Medulla oblongata (tissue), 1 donor: Measurements from ENCODE around the gene PACS1.

Source experiments
- DNase-seq: peaks from one replicate; pipeline ENCODE4 v3.0.0-alpha.2; 2015; ENCODE audit errors: extremely low spot score

PACS1 gene

GRCh38 chr11:66224226-66224855 lies 154.3 kb downstream of the PACS1 start:
- no peak for DNase-seq

- no peak for DNase-seq
Measured at GRCh38 chr11:66225066-66225465, 155.0 kb downstream of the PACS1 start.

- DNase-seq, result no peak
Measured at GRCh38 chr11:66226101-66226500, 156.0 kb downstream of the PACS1 start.

- DNase-seq, result no peak
Measured at GRCh38 chr11:66227700-66228099, 157.6 kb downstream of the PACS1 start.

- no peak for DNase-seq
Measured at GRCh38 chr11:66228521-66228920, 158.4 kb downstream of the PACS1 start.

GRCh38 chr11:66230156-66230555 lies 160.1 kb downstream of the PACS1 start:
- no peak for DNase-seq

- no peak for DNase-seq
Measured at GRCh38 chr11:66230978-66231377, 160.9 kb downstream of the PACS1 start.

- no peak for DNase-seq
Measured at GRCh38 chr11:66231561-66231960, 161.5 kb downstream of the PACS1 start.

GRCh38 chr11:66232769-66233168 lies 162.7 kb downstream of the PACS1 start:
- DNase-seq, result no peak

GRCh38 chr11:66233301-66233700 lies 163.2 kb downstream of the PACS1 start:
- DNase-seq, result no peak

GRCh38 chr11:66235141-66235540 lies 165.1 kb downstream of the PACS1 start:
- no peak for DNase-seq

GRCh38 chr11:66237867-66238266 lies 167.8 kb downstream of the PACS1 start:
- DNase-seq, result no peak

GRCh38 chr11:66238786-66239413 lies 168.8 kb downstream of the PACS1 start:
- no peak for DNase-seq

GRCh38 chr11:66239511-66239910 lies 169.4 kb downstream of the PACS1 start:
- no peak for DNase-seq

- no peak for DNase-seq
Measured at GRCh38 chr11:66239998-66240780, 170.1 kb downstream of the PACS1 start.

GRCh38 chr11:66240781-66241136 lies 170.7 kb downstream of the PACS1 start:
- DNase-seq, result no peak

GRCh38 chr11:66242095-66242765 lies 172.2 kb downstream of the PACS1 start:
- DNase-seq, result no peak

- no peak for DNase-seq
Measured at GRCh38 chr11:66243782-66244535, 173.9 kb downstream of the PACS1 start.

- no peak for DNase-seq
Measured at GRCh38 chr11:66247295-66247694, 177.2 kb downstream of the PACS1 start.

- DNase-seq, result no peak
Measured at GRCh38 chr11:66247801-66248200, 177.7 kb downstream of the PACS1 start.

GRCh38 chr11:66248903-66249302 lies 178.8 kb downstream of the PACS1 start:
- no peak for DNase-seq

GRCh38 chr11:66251809-66252208 lies 181.7 kb downstream of the PACS1 start:
- no peak for DNase-seq
